Smooth muscle cell (in vitro differentiated cells): ENCODE measurements around the gene TNNI3. TPM values are rescaled to one million over a fixed set of nuclear protein-coding genes. Genes with fewer than 3 reads are reported as not detected.

Experiments used
- DNase-seq: peaks from one replicate; lab custom pipeline; 2025; ENCODE audit not compliant: unreplicated experiment; lab: John Stamatoyannopoulos, UW
- H2AFZ ChIP-seq: fragments of 200-600 bp; sonication (generic); 2 replicates; pipeline ENCODE4 v1.6.0; 2016; ENCODE audit warnings: antibody characterized with exemption, low read depth, mild to moderate bottlenecking
- H3F3A ChIP-seq: fragments of 200-600 bp; sonication (generic); 2 replicates; pipeline ENCODE4 v1.6.0; 2017; ENCODE audit warnings: antibody characterized with exemption, low read depth
- H3K27ac ChIP-seq: fragments of 200-600 bp; sonication (generic); 2 replicates; pipeline ENCODE4 v1.5.1; 2016; ENCODE audit warnings: low read depth, mild to moderate bottlenecking
- H3K27me3 ChIP-seq: fragments of 200-600 bp; sonication (generic); 2 replicates; pipeline ENCODE4 v1.6.1; 2016; ENCODE audit warnings: low read depth, mild to moderate bottlenecking
- H3K36me3 ChIP-seq: fragments of 200-600 bp; sonication (generic); 2 replicates; pipeline ENCODE4 v1.5.1; 2016; ENCODE audit warnings: low read depth
- H3K4me1 ChIP-seq: fragments of 200-600 bp; sonication (generic); 2 replicates; pipeline ENCODE4 v1.5.1; 2016; ENCODE audit warnings: low read depth
- H3K4me2 ChIP-seq: fragments of 200-600 bp; sonication (generic); 2 replicates; pipeline ENCODE4 v1.6.0; 2016; ENCODE audit warnings: mild to moderate bottlenecking
- H3K4me3 ChIP-seq: fragments of 200-600 bp; sonication (generic); 2 replicates; pipeline ENCODE4 v1.5.1; 2016; ENCODE audit warnings: mild to moderate bottlenecking
- H3K79me2 ChIP-seq: fragments of 200-600 bp; sonication (generic); 2 replicates; pipeline ENCODE4 v1.6.0; 2016; ENCODE audit warnings: low read depth, mild to moderate bottlenecking
- H3K9ac ChIP-seq: fragments of 200-600 bp; sonication (generic); 2 replicates; pipeline ENCODE4 v1.6.0; 2016; ENCODE audit warnings: low read depth
- H3K9me3 ChIP-seq: fragments of 200-600 bp; sonication (generic); replicated peaks from 2 replicates; pipeline ENCODE4 v1.5.1; 2016; ENCODE audit warnings: low read depth
- H4K20me1 ChIP-seq: fragments of 200-600 bp; sonication (generic); 2 replicates; pipeline ENCODE4 v1.6.0; 2016; ENCODE audit warnings: low read depth
- WGBS: methylation state at CpG from one replicate; pipeline ENCODE4 v1.1.7; 2016; ENCODE audit warnings: low lambda C conversion rate; 5-methylcytosine and 5-hydroxymethylcytosine counted together
- polyA plus RNA-seq: library from polyadenylated mRNA; unstranded; fragments of >200 nt; fragmentation: Nextera tagmentation; extraction: Ambion mirVana; gene quantifications from 2 replicates; pipeline ENCODE4 v1.2.1, GENCODE V29; 2016
- total RNA-seq: library from RNA; depleted of rRNA; stranded (reverse); fragments of >200 nt; gene quantifications from 2 replicates; pipeline ENCODE4 v1.2.3, GENCODE V29; 2014
- TF ChIP-seq, protein P1 (sequence below): fragments of 200-600 bp; sonication (generic); IDR thresholded peaks from 2 replicates; pipeline ENCODE4 v1.5.1; 2017; ENCODE audit warnings: borderline replicate concordance, mild to moderate bottlenecking, antibody characterized with exemption; ENCODE audit not compliant: insufficient read depth, poor library complexity, severe bottlenecking

The TNNI3 gene
- total and polyA plus RNA-seq, 2 experiments from 2014 or later = 3.0 TPM; not detected in 1

GRCh38 chr19:55145232-55145631 lies 12.3 kb downstream of the TNNI3 start:
- WGBS = 53% methylated on average over 3 of the region's 3 CpGs
- no peak overlapping the region for H3K4me2 ChIP-seq
- H3K36me3 ChIP-seq = no peaks in the 10 kb centered on the region
- H3K4me1 ChIP-seq = peaks cover 15% of the 10 kb centered on the region
- no peak overlapping the region for H3K9ac ChIP-seq
- H3F3A ChIP-seq = no peaks in the 10 kb centered on the region
- TF ChIP-seq, protein P1, sequence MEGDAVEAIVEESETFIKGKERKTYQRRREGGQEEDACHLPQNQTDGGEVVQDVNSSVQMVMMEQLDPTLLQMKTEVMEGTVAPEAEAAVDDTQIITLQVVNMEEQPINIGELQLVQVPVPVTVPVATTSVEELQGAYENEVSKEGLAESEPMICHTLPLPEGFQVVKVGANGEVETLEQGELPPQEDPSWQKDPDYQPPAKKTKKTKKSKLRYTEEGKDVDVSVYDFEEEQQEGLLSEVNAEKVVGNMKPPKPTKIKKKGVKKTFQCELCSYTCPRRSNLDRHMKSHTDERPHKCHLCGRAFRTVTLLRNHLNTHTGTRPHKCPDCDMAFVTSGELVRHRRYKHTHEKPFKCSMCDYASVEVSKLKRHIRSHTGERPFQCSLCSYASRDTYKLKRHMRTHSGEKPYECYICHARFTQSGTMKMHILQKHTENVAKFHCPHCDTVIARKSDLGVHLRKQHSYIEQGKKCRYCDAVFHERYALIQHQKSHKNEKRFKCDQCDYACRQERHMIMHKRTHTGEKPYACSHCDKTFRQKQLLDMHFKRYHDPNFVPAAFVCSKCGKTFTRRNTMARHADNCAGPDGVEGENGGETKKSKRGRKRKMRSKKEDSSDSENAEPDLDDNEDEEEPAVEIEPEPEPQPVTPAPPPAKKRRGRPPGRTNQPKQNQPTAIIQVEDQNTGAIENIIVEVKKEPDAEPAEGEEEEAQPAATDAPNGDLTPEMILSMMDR = no peak
- H4K20me1 ChIP-seq = no peaks in the 10 kb centered on the region
- no peak overlapping the region for H3K27ac ChIP-seq
- DNase-seq = no peak
- H3K27me3 ChIP-seq = peaks cover 4% of the 10 kb centered on the region
- no peaks in the 10 kb centered on the region for H3K79me2 ChIP-seq
- no peak overlapping the region for H3K4me3 ChIP-seq
- no peaks in the 10 kb centered on the region for H3K9me3 ChIP-seq
- H2AFZ ChIP-seq = no peak overlapping the region

DNA sequence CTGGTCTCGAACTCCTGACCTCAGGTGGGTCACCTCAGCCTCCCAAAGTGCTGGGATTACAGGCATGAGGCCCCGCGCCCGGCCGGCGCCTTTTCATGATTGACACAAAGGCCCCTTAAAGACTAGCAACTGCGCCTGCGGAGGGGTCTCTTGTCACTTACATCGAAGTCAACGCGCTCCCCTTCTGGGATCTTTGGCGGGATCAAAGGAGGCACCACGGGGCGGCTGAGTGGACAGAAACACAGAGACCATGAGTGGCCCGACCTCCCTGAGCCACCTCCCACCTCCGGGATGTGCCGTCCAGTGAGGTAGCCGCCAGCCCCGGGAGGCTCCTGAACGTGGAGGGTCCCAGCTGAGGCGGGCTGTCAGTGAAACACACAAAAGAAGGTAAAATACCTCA lies 15.8 kb downstream of the TNNI3 start:
- DNase-seq = no peak
- Histone ChIP-seq H3K36me3 (no peaks in the 10 kb centered on the region), H3K9ac (no peak overlapping the region), H3K9me3 (no peaks in the 10 kb centered on the region), H3K79me2 (no peaks in the 10 kb centered on the region), H3F3A (no peaks in the 10 kb centered on the region), H3K27ac (no peak overlapping the region), H2AFZ (no peak overlapping the region), H3K4me1 (no peaks in the 10 kb centered on the region), H3K27me3 (peaks cover 4% of the 10 kb centered on the region), H3K4me3 (no peak overlapping the region), H3K4me2 (peak overlapping the region; percentile 20), H4K20me1 (no peaks in the 10 kb centered on the region)
- TF ChIP-seq, protein P1 = no peak
- WGBS = 41% methylated on average over 21 of the region's 21 CpGs

DNA sequence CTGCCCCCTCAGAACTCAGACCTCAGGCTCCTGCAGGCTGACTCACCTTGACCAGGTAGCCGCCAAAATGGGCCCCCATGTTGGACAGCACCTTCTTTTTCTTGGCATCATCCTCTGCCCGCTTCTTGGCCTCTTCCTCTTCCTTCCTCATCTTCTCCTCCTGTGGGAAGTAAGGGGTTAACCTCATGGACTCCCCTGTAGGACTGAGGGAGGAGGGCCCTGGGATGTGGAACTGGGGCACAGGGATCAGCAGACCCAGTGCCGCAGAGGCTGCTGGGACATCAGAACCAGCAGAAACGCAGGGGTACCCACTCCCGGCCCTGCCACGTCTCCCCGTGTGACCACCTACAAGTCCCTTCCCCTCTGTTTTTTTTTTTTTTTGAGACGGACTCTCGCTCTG lies 19.6 kb downstream of the TNNI3 start:
- no peak overlapping the region for H3K4me3 ChIP-seq
- H3K27me3 ChIP-seq = no peaks in the 10 kb centered on the region
- H3K36me3 ChIP-seq = no peaks in the 10 kb centered on the region
- 81% methylated on average over 9 of the region's 9 CpGs for WGBS
- no peak overlapping the region for H3K4me2 ChIP-seq
- no peaks in the 10 kb centered on the region for H3F3A ChIP-seq
- H2AFZ ChIP-seq = no peak overlapping the region
- no peaks in the 10 kb centered on the region for H3K9me3 ChIP-seq
- no peaks in the 10 kb centered on the region for H4K20me1 ChIP-seq
- no peaks in the 10 kb centered on the region for H3K79me2 ChIP-seq
- H3K9ac ChIP-seq = no peak overlapping the region
- H3K4me1 ChIP-seq = no peaks in the 10 kb centered on the region
- TF ChIP-seq, protein P1 = no peak
- H3K27ac ChIP-seq = no peak overlapping the region
- DNase-seq = no peak

DNA sequence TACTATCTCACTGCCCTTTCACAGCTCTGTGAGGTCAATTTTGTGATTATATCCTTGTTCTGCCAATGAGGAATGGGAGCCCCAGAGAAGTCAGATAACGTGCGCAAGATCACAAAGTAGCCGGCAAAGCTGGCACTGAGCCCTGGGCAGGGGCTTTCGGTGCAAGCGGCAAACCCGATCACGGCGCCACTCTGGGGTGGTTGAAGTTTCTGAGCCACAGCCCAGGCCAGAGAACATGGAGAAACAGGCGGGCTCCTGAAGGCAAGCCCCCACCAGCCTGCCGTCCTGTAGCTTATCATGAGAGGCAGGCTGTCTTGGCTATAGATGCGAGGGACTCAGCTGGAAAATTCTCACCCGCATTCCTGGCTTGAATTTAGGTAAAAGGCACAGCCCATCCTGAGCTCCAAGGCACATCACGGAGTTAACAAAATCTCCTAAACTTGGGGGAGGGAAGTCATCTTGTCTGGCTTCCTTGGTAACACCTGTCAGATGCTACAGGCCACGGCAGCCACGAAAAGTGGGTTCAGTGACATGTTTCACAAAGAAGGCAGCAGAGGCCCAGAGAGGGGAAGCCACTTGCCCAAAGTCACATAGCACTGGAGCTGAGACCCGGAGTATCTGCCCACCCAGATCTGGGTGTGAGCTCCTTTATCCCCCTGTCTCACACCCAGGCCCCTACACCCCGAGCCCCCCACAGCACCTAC lies 21.0 kb downstream of the TNNI3 start:
- no peak for DNase-seq
- Histone ChIP-seq H3K4me1 (no peaks in the 10 kb centered on the region), H3K36me3 (no peaks in the 10 kb centered on the region), H3K27ac (no peak overlapping the region), H3K79me2 (no peaks in the 10 kb centered on the region), H3K4me2 (no peak overlapping the region), H2AFZ (no peak overlapping the region), H4K20me1 (no peaks in the 10 kb centered on the region), H3K9me3 (no peaks in the 10 kb centered on the region), H3K27me3 (no peaks in the 10 kb centered on the region), H3K9ac (no peak overlapping the region), H3F3A (no peaks in the 10 kb centered on the region), H3K4me3 (no peak overlapping the region)
- 97% methylated on average over 17 of the region's 17 CpGs for WGBS
- TF ChIP-seq, protein P1 = no peak
